ENCODE measurements around the gene LEF1.

- no peak for TF ChIP-seq POLR2AphosphoS5 (IDR thresholded peaks at IDR 0.05)
- no peak for TF ChIP-seq CTCF (IDR thresholded peaks at IDR 0.05)
- TF ChIP-seq POLR2A (IDR thresholded peaks at IDR 0.05): no peak
Measured at GRCh38 chr4:108055787-108056186, 112.9 kb downstream of the LEF1 start.

Measured in stomach (tissue), 4 donors.